Skeletal muscle satellite cell (primary cell): ENCODE results near the gene OR1F1.
"Not testable (repeated sequence)": the region's sequence is repeated elsewhere in the genome, so short reads cannot be mapped to it uniquely, and the experiment has no call there.

Experiments
- H3K27me3 ChIP-seq: 2 replicates; pipeline ENCODE4 v1.7.0; 2013; ENCODE audit warnings: low read length; ENCODE audit not compliant: control insufficient read depth, insufficient read depth
- H3K36me3 ChIP-seq: 2 replicates; pipeline ENCODE4 v1.7.0; 2013; ENCODE audit warnings: mild to moderate bottlenecking, control low read depth, low read length; ENCODE audit not compliant: insufficient read depth
- H3K4me1 ChIP-seq: 2 replicates; pipeline ENCODE4 v1.7.0; 2013; ENCODE audit warnings: low read length; ENCODE audit not compliant: control insufficient read depth, insufficient read depth
- H3K4me2 ChIP-seq: 2 replicates; pipeline ENCODE4 v1.7.0; 2013; ENCODE audit warnings: mild to moderate bottlenecking, low read length
- H3K4me3 ChIP-seq: 2 replicates; pipeline ENCODE4 v1.7.0; 2013; ENCODE audit warnings: low read length
- H3K9ac ChIP-seq: 2 replicates; pipeline ENCODE4 v1.7.0; 2013; ENCODE audit warnings: mild to moderate bottlenecking, low read depth, low read length, moderate library complexity
- H3K9me3 ChIP-seq: replicated peaks from 2 replicates; pipeline ENCODE4 v1.7.0; 2013; ENCODE audit warnings: mild to moderate bottlenecking, control low read depth, low read length

OR1F1 gene

DNA sequence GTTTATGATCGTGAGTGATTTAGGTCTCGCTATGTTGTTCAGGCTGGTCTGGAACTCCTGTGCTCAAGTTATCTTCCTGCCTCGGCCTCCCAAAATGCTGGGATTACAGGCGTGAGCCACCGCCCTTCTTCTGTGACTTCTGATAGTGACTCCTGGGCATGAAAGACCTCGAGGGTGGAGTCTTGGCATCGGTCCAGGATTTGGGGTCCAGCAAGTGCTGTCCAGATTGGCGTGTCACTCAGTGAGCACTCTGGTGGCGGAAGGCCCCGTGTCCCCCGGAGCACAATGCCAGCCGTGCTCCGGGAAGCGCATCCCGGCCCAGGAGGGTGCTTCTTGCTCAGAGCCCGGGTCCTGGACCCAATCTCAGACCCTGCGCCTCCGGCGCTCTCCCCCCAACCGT is 6.8 kb downstream of the OR1F1 start:
- Histone ChIP-seq H3K9ac (no peak overlapping the region), H3K9me3 (no peaks in the 10 kb centered on the region), H3K27me3 (peaks cover 39% of the 10 kb centered on the region), H3K4me3 (no peak overlapping the region), H3K36me3 (no peaks in the 10 kb centered on the region), H3K4me1 (peaks cover 12% of the 10 kb centered on the region), H3K4me2 (no peak overlapping the region)

DNA sequence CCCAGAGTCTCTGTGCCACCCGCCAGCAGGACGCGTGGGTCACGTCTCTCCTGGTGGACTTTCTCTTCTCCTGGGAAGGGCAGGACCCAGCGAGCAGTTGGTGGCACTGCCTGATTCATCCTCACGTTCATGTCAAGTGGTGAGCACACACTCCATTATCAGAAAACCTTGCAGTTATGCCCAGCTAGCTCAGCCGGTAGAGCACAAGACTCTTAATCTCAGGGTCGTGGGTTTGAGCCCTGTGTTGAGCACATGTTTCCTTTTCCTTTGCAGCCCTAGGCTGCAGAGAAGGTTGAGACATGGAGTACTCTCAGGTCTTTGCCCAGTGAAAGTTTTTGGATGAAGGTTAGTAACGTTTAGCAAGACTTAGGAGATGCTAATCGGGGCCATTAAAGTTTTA is 8.0 kb downstream of the OR1F1 start:
- H3K36me3 ChIP-seq, result no peaks in the 10 kb centered on the region
- H3K4me1 ChIP-seq, result peaks cover 6% of the 10 kb centered on the region
- H3K9ac ChIP-seq, result no peak overlapping the region
- H3K27me3 ChIP-seq, result peaks cover 36% of the 10 kb centered on the region
- no peaks in the 10 kb centered on the region for H3K9me3 ChIP-seq
- no peak overlapping the region for H3K4me3 ChIP-seq
- no peak overlapping the region for H3K4me2 ChIP-seq

- peaks cover 44% of the 10 kb centered on the region for H3K27me3 ChIP-seq
- not testable (repeated sequence) for H3K9ac ChIP-seq, H3K4me3 ChIP-seq
Measured at GRCh38 chr16:3197694-3198333, 9.8 kb downstream of the OR1F1 start.

DNA sequence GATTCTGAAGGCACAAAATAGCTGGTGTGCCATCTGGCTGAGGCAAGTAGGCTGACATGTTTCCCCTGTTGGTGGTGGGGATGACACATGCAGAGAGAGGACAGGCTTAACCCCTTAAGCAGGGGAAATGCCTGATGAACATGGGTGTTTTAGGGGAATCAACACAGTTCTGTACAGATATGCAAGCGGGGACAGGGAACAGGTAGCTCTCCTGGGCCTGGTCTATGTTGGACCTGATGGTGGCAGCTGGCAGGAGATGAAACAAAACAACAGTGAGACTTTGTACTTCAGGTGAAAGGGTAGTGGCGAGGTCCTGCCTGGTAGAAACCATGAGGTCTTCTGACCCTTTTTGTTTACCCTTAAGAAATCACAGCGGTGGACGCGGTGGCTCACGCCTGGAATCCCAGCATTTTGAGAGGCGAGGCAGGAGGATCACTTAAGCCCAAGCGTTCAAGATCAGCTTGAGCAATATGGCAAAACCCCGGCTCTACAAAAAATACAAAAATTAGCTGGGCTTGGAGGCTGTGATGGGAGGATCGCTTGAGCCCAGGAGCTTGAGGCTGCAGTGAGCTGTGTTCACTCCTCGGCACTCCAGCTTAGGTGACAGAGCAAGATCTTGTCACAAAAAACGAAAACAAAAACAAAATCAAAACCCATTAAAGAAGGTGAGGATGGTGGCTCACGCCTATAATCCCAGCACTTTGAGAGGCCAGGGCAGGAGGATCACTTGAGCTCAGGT is 10.5 kb downstream of the OR1F1 start:
- H3K9me3 ChIP-seq, result no peaks in the 10 kb centered on the region
- H3K4me2 ChIP-seq, result no peak overlapping the region
- H3K27me3 ChIP-seq, result peaks cover 44% of the 10 kb centered on the region
- no peak overlapping the region for H3K4me3 ChIP-seq
- no peaks in the 10 kb centered on the region for H3K4me1 ChIP-seq
- no peaks in the 10 kb centered on the region for H3K36me3 ChIP-seq
- no peak overlapping the region for H3K9ac ChIP-seq

More at GRCh38 chr16:3197694-3198333, 9.8 kb downstream of the OR1F1 start:
- not testable (repeated sequence) for H3K36me3 ChIP-seq, H3K4me2 ChIP-seq, H3K9me3 ChIP-seq, H3K4me1 ChIP-seq

DNA sequence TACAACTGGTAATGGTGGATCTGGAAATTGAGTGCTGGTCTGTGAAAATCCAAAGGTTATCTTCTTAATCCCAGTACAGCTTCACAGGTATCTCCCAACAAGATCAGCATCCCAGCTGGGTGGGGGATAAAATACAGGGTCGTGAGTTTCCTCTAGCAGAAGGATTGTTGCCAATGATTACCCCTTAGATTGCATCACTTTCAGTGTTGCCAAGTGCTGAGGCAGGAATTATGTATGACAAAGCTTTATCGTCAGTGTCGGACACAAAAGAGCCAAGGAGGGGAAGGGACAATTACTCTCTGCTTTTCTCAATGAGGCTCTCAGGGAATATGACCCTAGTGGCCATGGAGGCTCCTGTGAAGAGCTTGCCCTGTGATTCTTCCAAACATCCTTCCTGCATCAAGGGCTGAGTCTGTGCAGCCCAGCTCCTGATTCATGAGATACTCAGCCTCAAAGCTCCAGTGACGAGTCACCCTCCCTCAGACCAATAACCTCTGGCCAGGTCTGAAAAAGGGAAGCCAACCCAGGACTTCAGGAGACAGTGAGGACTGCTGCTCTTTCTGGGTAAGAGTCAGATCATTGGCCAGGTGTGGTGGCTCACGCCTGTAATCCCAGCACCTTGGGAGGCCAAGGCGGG is 15.0 kb downstream of the OR1F1 start:
- Histone ChIP-seq H3K27me3 (peaks cover 19% of the 10 kb centered on the region), H3K4me2 (no peak overlapping the region), H3K4me3 (no peak overlapping the region), H3K36me3 (no peaks in the 10 kb centered on the region), H3K9me3 (peaks cover 5% of the 10 kb centered on the region), H3K4me1 (no peaks in the 10 kb centered on the region), H3K9ac (no peak overlapping the region)

DNA sequence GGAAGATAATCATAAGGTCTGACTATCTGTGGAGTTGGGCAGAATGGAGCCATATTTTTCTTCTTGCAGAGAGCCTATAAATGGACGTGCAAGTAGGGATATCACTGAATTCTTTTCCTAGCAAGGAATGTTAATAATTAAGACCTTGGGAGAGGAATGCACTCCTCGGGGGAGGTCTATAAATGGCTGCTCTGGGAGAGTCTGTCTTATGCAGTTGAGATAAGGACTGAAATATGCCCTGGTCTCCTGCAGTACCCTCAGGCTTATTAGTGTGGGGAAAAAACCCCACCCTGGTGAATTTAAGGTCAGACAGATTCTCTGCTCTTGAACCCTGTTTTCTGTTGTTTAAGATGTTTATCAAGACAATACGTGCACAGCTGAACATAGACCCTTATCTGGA is 17.9 kb downstream of the OR1F1 start:
- peaks cover 12% of the 10 kb centered on the region for H3K27me3 ChIP-seq
- H3K36me3 ChIP-seq, H3K4me1 ChIP-seq, H3K4me3 ChIP-seq, H3K9me3 ChIP-seq, H3K4me2 ChIP-seq, H3K9ac ChIP-seq: not testable (repeated sequence)

DNA sequence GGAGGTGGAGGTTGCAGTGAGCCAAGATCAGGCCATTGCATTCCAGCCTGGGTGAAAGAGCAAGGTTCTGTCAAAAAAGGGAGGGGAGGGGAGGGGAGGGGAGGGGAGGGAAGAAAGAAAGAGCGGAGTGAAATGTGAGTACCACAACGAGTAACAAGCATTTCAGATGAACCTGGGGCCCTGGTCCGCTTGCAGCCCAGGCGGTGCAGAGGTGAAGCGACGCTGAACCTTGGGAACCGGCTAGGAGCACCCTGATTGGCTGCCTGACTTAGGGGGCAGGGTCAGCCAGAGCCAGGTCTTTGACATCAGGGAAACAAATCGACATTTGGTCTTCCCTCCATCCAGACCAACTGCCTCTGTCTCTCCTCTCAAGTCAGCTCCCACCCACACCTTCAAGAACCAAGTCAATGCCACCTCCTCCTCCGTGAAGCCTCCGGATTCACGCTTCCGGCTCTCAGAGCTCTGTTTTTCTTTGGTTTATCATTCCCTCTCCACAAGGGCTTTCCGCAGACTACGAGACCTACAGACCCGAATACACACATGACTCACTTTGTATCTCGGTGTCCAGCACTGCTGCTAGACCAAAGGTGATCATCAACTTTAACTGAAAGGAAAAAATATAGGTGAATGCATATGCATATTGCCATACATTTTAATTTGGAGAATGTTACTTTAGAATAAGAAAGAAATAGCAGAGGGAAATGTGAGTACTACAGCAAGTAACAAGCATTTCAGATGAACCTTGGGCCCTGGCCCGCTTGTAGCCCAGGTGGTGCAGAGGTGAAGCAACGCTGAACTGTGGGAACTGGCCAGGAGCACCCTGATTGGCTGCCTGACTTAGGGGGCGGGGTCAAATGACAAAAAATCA is 19.3 kb downstream of the OR1F1 start:
- Histone ChIP-seq H3K36me3 (no peaks in the 10 kb centered on the region), H3K4me2 (no peak overlapping the region), H3K9me3 (peaks cover 5% of the 10 kb centered on the region), H3K27me3 (peaks cover 3% of the 10 kb centered on the region), H3K4me1 (no peaks in the 10 kb centered on the region), H3K9ac (no peak overlapping the region), H3K4me3 (no peak overlapping the region)

DNA sequence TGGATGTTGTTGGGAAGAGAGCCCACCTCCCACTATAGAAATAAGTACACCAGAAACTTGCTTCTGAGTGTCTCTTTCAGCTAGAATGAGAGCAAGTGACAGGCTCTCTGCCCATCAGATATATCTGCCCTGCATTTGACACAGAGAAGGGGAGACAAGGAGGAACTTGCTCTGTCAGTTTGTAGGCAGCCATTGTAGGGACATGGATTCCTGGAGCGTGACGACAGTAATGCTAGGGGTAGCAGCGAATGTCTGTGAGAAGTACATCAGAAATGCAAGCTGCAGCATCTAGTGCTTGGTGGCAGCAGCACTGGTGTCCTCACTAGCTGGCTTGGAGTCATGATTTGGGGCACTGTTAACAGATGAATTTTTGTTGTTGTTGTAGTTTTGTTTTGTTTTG is 24.0 kb downstream of the OR1F1 start:
- no peak overlapping the region for H3K4me2 ChIP-seq
- H3K27me3 ChIP-seq, result no peaks in the 10 kb centered on the region
- H3K36me3 ChIP-seq, result no peaks in the 10 kb centered on the region
- H3K4me1 ChIP-seq, result peaks cover 14% of the 10 kb centered on the region
- H3K9ac ChIP-seq, result no peak overlapping the region
- H3K9me3 ChIP-seq, result no peaks in the 10 kb centered on the region
- H3K4me3 ChIP-seq, result no peak overlapping the region

GRCh38 chr16:3212567-3212966 is 24.6 kb downstream of the OR1F1 start:
- Histone ChIP-seq H3K4me3 (no peak overlapping the region), H3K9ac (no peak overlapping the region), H3K4me2 (no peak overlapping the region), H3K4me1 (peaks cover 14% of the 10 kb centered on the region), H3K9me3 (no peaks in the 10 kb centered on the region), H3K27me3 (no peaks in the 10 kb centered on the region), H3K36me3 (no peaks in the 10 kb centered on the region)

DNA sequence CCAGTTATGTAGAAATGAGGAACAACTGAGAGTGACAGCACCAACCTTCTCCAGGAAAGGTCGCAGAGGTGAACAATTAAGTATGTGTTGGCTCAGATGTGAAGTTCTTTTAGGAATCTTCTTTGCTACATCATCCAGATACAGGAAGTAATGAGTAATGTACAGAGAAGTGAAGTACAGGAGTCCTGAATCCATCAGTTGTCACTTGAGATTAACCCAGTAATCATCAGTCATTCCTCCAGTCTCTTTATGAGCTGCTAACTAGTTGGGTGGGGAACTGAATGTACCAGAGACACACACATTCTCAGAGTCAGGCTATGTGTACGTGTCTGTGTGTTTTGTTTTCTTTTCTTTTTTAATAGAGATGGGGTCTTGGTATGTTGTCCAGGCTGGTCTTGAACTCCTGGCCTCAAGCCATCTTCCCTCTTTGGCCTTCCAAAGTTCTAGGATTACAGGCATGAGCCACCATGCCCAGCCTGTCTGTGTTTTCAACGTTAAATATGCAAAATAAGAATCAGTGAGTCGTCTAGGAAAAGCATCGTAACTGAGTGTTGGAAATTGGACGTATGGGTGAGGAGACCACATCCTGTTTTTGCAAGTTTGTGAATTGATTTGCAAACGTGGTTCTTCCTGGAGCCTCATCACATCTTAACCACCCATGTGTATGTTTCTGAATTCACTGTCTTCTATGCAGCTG is 27.0 kb downstream of the OR1F1 start:
- Histone ChIP-seq H3K4me3 (no peak overlapping the region), H3K9ac (peak overlapping the region; percentile 31), H3K27me3 (no peaks in the 10 kb centered on the region), H3K9me3 (no peaks in the 10 kb centered on the region), H3K36me3 (no peaks in the 10 kb centered on the region), H3K4me1 (peaks cover 14% of the 10 kb centered on the region), H3K4me2 (peak overlapping the region; percentile 28)
